Fibroblast of lung (primary cell): Measurements from ENCODE around the gene SPACDR.

ENCODE experiments used
- EZH2 ChIP-seq: IDR thresholded peaks from 2 replicates; pipeline ENCODE4 v1.5.1; 2012; ENCODE audit warnings: low read length, control low read depth, mild to moderate bottlenecking; ENCODE audit errors: missing control alignments
- TF ChIP-seq, protein P1 (sequence below), 2 donors: IDR thresholded peaks in 1 of 2; conservative IDR thresholded peaks in 1 of 2; 1 replicate in 1 of 2; 2 replicates in 1 of 2; pipeline ENCODE4 v1.5.1; 2011 to 2012; ENCODE audit warnings: low read length in 2 of 2, control low read depth in 1 of 2, inconsistent platforms in 1 of 2, low read depth in 1 of 2, mild to moderate bottlenecking in 1 of 2

GRCh38 chr7:100465702-100466311 lies 1.7 kb upstream of the SPACDR start:
- TF ChIP-seq, protein P1, sequence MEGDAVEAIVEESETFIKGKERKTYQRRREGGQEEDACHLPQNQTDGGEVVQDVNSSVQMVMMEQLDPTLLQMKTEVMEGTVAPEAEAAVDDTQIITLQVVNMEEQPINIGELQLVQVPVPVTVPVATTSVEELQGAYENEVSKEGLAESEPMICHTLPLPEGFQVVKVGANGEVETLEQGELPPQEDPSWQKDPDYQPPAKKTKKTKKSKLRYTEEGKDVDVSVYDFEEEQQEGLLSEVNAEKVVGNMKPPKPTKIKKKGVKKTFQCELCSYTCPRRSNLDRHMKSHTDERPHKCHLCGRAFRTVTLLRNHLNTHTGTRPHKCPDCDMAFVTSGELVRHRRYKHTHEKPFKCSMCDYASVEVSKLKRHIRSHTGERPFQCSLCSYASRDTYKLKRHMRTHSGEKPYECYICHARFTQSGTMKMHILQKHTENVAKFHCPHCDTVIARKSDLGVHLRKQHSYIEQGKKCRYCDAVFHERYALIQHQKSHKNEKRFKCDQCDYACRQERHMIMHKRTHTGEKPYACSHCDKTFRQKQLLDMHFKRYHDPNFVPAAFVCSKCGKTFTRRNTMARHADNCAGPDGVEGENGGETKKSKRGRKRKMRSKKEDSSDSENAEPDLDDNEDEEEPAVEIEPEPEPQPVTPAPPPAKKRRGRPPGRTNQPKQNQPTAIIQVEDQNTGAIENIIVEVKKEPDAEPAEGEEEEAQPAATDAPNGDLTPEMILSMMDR (conservative IDR thresholded peaks at IDR 0.05 in 1 of 2, IDR thresholded peaks at IDR 0.05 in 1 of 2; ENCODE audit: low read depth in 1 of 2, low read length in 2 of 2), result peak; percentile 66 to 76
- TF ChIP-seq EZH2, result no peak
